ENCODE measurements around the gene CREG2.

GRCh38 chr2:101401326-101401665 lies 14.0 kb upstream of the CREG2 start:
- TF ChIP-seq, protein P1, sequence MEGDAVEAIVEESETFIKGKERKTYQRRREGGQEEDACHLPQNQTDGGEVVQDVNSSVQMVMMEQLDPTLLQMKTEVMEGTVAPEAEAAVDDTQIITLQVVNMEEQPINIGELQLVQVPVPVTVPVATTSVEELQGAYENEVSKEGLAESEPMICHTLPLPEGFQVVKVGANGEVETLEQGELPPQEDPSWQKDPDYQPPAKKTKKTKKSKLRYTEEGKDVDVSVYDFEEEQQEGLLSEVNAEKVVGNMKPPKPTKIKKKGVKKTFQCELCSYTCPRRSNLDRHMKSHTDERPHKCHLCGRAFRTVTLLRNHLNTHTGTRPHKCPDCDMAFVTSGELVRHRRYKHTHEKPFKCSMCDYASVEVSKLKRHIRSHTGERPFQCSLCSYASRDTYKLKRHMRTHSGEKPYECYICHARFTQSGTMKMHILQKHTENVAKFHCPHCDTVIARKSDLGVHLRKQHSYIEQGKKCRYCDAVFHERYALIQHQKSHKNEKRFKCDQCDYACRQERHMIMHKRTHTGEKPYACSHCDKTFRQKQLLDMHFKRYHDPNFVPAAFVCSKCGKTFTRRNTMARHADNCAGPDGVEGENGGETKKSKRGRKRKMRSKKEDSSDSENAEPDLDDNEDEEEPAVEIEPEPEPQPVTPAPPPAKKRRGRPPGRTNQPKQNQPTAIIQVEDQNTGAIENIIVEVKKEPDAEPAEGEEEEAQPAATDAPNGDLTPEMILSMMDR (IDR thresholded peaks at IDR 0.05): no peak
- TF ChIP-seq EP300 (IDR thresholded peaks at IDR 0.05): no peak
- TF ChIP-seq POLR2A (IDR thresholded peaks at IDR 0.05): no peak
- TF ChIP-seq POLR2AphosphoS5 (IDR thresholded peaks at IDR 0.05): no peak

Data from upper lobe of left lung (tissue), 4 donors.